ENCODE results near the gene WNT8B.

- no peak for TF ChIP-seq CTCF (IDR thresholded peaks at IDR 0.05; ENCODE audit: low read depth, low read length)
- no peak for TF ChIP-seq POLR2A (IDR thresholded peaks at IDR 0.05; ENCODE audit: extremely low read depth, insufficient read length)
Observed at GRCh38 chr10:100490531-100490930, 27.7 kb downstream of the WNT8B start.
